Cerebellar cortex (tissue), 1 donor: ENCODE data around the gene DBNDD2.
A peak's percentile ranks its signal among the peaks of the same experiment; 100 is the strongest.

Source experiments
- DNase-seq: peaks from one replicate; pipeline ENCODE4 v3.0.0-alpha.2; 2015; ENCODE audit warnings: low spot score

The DBNDD2 gene

GRCh38 chr20:45407783-45408645 lies at the start of gene DBNDD2:
Gene DBNDD2, plus strand, starts transcription at chr20:45408289. Its CDS starts 179 bp downstream, at chr20:45408468.
- peak; percentile 59 for DNase-seq

- DNase-seq, result no peak
Measured at GRCh38 chr20:45359069-45359405, 49.1 kb upstream of the DBNDD2 start.

- no peak for DNase-seq
Measured at GRCh38 chr20:45359406-45360148, 48.5 kb upstream of the DBNDD2 start.

GRCh38 chr20:45361793-45362192 lies 46.3 kb upstream of the DBNDD2 start:
- DNase-seq, result no peak

GRCh38 chr20:45362804-45363610 lies 45.1 kb upstream of the DBNDD2 start, which contains the start of gene SYS1:
Gene SYS1, plus strand, starts transcription at chr20:45363156. Its CDS starts 376 bp downstream, at chr20:45363532.
- peak; percentile 99 for DNase-seq

- no peak for DNase-seq
Measured at GRCh38 chr20:45363611-45364492, 44.2 kb upstream of the DBNDD2 start.

- no peak for DNase-seq
Measured at GRCh38 chr20:45365444-45365970, 42.6 kb upstream of the DBNDD2 start.

- no peak for DNase-seq
Measured at GRCh38 chr20:45366192-45366591, 41.9 kb upstream of the DBNDD2 start.

GRCh38 chr20:45366631-45367030 lies 41.5 kb upstream of the DBNDD2 start:
- DNase-seq, result no peak

- no peak for DNase-seq
Measured at GRCh38 chr20:45367126-45367525, 41.0 kb upstream of the DBNDD2 start.

GRCh38 chr20:45368221-45368980 lies 39.7 kb upstream of the DBNDD2 start:
- DNase-seq, result no peak

GRCh38 chr20:45370571-45371160 lies 37.4 kb upstream of the DBNDD2 start:
- DNase-seq, result no peak

GRCh38 chr20:45372241-45372640 lies 35.8 kb upstream of the DBNDD2 start:
- no peak for DNase-seq

- DNase-seq, result peak; percentile 75
Measured at GRCh38 chr20:45372646-45373352, 35.3 kb upstream of the DBNDD2 start.

- peak; percentile 90 for DNase-seq
Measured at GRCh38 chr20:45373353-45374100, 34.6 kb upstream of the DBNDD2 start.

- DNase-seq, result no peak
Measured at GRCh38 chr20:45374101-45374467, 34.0 kb upstream of the DBNDD2 start.

- DNase-seq, result no peak
Measured at GRCh38 chr20:45374966-45375365, 33.1 kb upstream of the DBNDD2 start.

GRCh38 chr20:45377269-45377668 lies 30.8 kb upstream of the DBNDD2 start:
- DNase-seq, result no peak

GRCh38 chr20:45378191-45378590 lies 29.9 kb upstream of the DBNDD2 start, which contains the start of gene TP53TG5:
Gene TP53TG5, minus strand, starts transcription at chr20:45378325. Its CDS starts 89 bp downstream, at chr20:45378236.
- DNase-seq, result no peak
